PC-9 (cell line): ENCODE results near the gene ST7.

ENCODE experiments used
- EZH2 ChIP-seq: fragments of 200-600 bp; sonication (generic); IDR thresholded peaks from 2 replicates; pipeline ENCODE4 v1.8.0; 2017; ENCODE audit warnings: antibody characterized with exemption, low read depth
- TF ChIP-seq, protein P1 (sequence below): fragments of 200-600 bp; sonication (generic); conservative IDR thresholded peaks from 2 replicates; pipeline ENCODE4 v1.6.1; 2017; ENCODE audit warnings: mixed run types, antibody characterized with exemption, mild to moderate bottlenecking, moderate library complexity

DNA sequence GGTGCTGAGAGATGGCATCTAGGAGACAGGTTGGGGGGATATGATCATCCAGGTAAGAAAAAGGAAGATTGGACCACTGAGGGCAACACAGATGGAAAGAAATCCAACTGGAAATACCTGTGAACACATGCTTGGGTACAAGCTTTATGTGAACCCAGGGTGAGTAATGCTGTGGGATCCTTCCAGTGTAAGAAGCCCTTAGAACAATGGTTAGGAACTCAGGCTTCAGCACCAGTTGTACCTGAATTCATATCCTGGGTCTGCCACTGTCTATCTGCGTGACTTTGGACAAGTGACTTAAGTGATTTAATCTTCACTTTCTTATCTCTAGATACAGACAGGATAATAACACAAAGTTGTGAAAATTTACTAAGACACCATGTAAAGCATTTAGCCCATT lies 131.0 kb downstream of the ST7 start:
- TF ChIP-seq, protein P1, sequence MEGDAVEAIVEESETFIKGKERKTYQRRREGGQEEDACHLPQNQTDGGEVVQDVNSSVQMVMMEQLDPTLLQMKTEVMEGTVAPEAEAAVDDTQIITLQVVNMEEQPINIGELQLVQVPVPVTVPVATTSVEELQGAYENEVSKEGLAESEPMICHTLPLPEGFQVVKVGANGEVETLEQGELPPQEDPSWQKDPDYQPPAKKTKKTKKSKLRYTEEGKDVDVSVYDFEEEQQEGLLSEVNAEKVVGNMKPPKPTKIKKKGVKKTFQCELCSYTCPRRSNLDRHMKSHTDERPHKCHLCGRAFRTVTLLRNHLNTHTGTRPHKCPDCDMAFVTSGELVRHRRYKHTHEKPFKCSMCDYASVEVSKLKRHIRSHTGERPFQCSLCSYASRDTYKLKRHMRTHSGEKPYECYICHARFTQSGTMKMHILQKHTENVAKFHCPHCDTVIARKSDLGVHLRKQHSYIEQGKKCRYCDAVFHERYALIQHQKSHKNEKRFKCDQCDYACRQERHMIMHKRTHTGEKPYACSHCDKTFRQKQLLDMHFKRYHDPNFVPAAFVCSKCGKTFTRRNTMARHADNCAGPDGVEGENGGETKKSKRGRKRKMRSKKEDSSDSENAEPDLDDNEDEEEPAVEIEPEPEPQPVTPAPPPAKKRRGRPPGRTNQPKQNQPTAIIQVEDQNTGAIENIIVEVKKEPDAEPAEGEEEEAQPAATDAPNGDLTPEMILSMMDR, result no peak
- TF ChIP-seq EZH2, result no peak
